Right hindlimb (tissue), 1 donor: ENCODE data around the gene MROH9.
"Not testable (repeated sequence)": the region's sequence is repeated elsewhere in the genome, so short reads cannot be mapped to it uniquely, and the experiment has no call there.

Experiments
- DNase-seq: peaks from one replicate; pipeline ENCODE4 v3.0.0-alpha.2; 2018

Gene MROH9

DNA sequence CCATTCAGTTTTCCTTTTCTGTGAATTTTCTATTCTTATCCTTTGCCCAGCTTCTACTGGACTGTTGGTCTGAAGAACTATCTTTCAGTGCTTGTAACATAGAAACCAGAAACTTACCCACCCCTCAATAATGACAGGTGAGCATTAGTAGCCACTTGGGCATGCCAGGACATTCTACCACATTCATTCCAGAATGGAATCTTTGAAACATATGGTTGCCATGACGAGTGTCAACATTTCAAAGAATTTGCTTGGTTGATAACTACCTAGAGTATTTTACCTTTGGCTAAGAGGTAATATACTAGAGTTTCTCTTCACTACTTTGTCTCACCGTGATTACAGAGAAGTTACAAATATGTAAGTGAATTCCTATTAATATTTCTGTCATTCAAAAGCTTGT lies at the start of gene MROH9:
Gene MROH9, plus strand, starts transcription at position 304 of the 400 bp plus-strand sequence. CDS start 10,023 bp downstream, outside the sequence.
- no peak for DNase-seq

GRCh38 chr1:170885551-170885950 lies 49.8 kb upstream of the MROH9 start:
- no peak for DNase-seq

DNA sequence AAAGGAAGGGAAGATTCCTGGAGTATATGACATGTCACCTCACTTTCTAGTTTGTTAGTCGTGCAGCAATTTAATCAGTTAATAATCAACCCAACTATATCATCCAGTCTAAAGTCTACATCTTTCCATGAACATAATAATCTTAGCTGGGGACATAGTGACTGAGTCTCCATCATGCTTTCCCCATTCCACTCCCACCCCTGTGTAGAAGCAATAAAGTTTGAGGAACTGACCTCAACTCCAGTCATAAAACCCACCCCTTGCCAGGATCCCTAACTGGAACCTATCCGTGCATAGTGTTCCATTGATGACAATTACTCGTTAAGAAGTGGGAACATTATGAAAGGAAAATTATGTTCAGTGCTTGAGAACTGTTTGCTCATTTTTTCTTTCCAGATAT lies 48.9 kb upstream of the MROH9 start:
- no peak for DNase-seq

DNA sequence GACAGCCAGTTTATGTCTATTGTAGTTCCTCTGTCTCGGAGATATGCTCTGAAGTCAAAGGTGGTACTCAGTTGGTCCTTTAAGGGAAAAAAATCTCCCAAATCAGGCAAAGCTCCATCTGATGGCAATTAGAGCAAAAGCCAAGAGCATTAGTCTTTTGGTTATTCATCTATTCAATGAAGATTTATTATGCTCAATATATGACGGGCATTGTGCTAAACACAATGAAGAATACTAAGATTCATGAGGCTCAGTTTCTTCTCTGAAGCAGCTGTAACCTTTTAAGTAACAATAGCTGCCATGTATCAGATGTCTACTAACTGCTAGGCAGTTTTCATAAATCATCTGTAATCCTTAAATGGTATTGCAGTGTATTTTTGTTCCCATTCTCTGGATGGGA lies 47.6 kb upstream of the MROH9 start:
- DNase-seq = no peak

DNA sequence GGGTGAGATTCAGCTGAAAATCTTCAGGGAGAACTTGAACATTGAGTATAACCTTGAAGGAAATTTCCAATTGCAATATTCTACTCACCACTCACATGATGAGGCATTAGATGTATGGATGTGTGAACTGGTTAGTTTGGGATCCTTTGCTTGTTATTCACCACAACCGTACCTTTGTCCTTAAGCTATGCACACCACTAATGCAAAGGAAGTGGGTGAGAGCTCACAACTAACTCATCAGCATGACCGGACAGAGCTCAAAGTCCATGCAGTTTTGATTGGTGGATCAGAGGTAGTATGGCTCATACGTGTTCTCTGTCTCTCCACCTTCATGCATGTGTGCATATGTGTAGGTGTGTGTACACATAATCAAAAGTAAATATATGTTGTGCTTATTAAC lies 43.5 kb upstream of the MROH9 start:
- no peak for DNase-seq

GRCh38 chr1:170893655-170894297 lies 41.6 kb upstream of the MROH9 start:
- no peak for DNase-seq

DNA sequence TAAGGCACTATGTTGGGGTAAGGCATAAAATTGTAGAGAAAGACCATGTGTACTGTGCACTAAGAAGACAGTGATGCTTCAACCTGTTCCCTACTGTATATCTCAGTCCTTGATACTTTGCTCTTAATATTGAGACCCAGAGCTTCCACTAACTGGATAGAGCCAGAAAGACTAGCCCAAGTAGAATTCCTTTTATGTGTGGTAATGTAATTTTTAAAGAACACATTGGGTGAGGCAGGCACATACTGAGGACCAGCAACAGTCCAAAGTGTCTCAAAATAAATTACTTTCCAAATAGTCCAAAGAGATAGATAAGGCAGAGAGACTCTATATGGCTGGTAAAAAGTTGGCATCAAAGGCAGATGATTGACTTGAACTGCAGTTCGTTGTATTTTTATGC lies 31.4 kb upstream of the MROH9 start:
- DNase-seq = no peak

- no peak for DNase-seq
Measured at GRCh38 chr1:170908942-170909341, 26.4 kb upstream of the MROH9 start.

DNA sequence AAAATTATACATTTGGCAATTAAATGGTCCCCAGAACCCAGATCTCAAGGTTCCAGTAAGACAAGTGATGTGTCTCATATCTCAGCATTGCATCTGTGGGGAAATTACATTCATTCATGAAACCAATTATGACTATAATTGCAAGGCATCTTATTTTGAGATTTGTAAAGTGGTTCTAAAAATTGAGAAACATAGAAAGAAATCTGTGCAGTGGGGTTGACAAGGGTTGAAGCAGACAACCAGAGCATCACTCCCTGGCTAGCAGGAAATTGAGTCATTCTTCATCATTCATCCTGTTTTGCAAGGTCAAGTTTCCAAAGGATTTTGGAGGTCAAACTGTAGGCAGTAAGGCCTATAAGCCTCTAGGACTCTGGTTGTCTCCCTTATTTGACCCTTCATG lies 25.1 kb upstream of the MROH9 start:
- no peak for DNase-seq

DNA sequence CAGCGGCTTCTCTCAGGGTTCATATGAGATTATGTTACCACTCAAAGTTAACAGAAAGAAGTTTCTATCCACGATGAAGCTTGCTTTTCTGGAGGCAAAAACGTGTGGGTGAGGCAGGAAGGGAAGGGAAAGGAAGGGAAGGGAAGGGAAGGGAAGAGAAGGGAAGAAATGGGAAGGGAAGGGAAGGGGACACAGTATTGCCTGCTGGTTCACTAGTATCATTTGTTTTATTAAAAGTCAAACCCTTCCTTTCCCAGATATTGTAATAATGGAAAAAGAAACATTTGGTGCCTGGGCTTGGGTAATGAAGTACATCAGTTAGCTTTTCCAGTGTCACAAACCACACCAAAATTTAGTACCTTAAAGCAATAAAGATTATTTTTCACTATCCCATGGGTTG lies 18.0 kb upstream of the MROH9 start:
- DNase-seq = no peak

DNA sequence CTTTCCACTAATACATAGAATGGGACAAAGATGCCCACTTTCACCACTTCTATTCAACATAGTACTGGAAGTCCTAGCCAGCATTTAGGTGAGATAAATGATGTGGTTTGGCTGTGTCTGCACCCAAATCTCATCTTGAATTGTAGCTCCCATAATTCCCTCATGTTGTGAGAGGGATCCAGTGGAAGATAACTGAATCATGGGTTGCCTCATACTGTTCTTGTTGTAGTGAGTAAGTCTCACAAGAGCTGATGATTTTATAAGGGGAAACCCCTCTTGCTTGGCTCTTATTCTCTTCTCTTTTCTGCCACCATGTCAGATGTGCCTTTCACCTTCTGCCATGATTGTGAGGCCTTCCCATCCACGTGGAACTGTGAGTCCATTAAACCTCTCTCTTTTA lies 10.7 kb upstream of the MROH9 start:
- DNase-seq = not testable (repeated sequence)

DNA sequence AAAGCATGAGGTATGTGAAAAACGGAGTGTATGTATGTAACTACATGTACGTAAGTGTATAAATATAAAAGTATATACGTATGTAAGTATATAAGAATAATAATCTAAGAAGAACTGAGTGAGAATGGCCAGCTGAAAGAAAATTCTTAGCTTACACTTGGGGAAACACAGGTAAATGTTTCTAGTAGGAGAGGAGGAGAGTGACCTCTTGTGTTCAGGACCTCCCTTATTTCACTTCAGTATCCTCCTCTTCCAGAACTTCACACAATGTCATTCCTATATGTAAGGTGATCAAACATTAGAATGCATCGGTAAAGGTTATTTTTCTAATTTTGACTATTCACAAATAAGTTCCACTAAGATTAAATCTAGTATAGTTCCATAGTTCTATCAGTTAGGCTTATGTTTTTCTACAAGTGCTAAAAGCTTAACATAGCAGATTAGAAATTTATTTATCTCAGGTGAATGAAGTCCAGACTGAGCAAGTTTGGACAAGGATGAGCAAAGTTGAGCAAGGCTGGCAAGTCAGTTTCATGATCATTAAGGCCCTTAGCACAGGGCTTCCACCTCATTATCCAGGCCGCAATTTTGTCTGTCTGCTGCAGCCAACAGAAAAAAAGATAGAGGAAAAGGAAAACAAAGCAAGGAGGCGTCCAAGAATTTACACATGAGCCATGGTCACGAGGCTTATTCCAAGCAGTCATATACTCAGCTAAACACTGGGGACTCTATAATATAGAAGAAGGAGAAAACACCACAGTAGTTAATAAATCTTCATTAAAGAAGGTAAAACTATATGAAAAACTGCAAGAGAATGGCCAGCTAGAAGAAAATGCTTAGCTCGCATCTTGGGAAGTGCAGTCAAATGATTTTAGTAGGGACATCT lies 7.1 kb upstream of the MROH9 start:
- no peak for DNase-seq

DNA sequence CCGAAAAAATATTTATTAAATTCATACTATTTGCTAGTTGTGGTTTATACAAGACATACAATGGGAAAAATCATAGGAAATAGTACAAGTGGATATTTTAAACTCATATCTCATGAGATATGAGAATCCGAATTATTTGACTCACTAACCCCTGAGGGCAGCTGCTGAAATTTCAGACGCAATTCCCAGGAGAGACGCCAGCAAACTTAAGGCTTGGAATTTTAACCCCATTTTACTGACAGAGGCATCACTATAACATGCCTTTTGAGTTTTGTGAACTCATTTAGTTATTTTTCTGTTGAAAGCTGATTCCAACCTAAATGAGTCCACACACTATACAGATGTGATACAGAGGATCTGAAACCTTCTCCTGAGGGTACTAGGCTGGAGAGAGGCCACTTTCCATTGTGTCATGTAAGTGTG lies 5.9 kb upstream of the MROH9 start:
- DNase-seq = peak; percentile 50

DNA sequence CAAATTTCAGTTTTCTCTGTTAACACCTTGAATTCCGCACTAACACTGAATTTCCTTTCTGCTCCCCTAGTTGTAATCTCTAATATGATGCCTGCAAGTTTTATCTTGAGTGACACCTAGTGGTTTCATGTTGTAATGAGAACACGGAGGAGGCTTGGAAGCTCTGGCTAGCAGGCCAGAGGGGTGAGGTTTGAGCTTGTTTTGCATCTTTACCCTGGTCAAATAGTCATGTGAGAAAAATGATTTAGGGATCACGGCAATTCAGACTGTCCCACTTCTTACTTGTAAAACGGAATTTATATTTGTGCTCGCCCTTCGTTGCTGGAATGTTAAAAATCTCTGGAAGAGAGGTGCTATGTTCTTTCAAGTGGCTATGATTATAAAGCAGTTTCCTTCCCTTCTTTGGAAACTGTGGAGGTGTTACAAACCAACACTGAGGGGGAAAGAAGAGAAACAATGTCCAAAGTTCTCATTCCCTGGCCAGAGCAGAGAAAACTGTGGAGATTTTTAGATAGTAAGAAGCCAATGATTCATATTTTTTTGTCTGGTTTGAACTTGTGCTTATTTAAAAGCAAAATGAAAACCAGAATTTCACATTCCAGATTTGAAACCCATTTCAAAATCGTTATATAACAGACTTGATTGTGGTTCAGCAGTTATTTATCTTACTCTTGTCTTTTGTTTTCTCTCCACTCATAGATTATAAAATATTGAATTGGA lies 5.3 kb upstream of the MROH9 start:
- no peak for DNase-seq

GRCh38 chr1:170931650-170932049 lies 3.7 kb upstream of the MROH9 start:
- no peak for DNase-seq

DNA sequence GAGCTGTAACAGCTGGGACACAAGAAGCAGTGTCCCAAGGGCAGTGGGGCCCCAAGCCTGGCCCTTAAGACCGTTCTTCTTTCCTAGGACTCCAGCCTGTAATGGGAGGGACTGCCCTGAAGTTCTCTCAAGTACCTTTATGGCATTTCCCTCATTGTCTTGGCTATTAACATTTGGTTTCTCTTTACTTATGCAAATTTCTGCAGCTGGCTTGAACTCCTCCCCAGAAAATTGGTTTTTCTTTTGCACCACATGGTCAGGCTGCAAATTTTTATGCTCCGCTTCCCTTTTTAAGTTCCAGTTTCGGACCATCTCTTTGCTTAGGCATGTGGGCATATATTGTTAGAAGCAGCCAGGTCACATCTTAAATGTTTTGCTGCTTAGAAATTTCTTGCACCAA lies 3.1 kb upstream of the MROH9 start:
- DNase-seq = no peak

- DNase-seq = no peak
Measured at GRCh38 chr1:170938281-170938680, 2.9 kb downstream of the MROH9 start.

- DNase-seq = no peak
Measured at GRCh38 chr1:170939476-170939875, 4.1 kb downstream of the MROH9 start.

GRCh38 chr1:170951744-170952143 lies 16.4 kb downstream of the MROH9 start:
- not testable (repeated sequence) for DNase-seq

DNA sequence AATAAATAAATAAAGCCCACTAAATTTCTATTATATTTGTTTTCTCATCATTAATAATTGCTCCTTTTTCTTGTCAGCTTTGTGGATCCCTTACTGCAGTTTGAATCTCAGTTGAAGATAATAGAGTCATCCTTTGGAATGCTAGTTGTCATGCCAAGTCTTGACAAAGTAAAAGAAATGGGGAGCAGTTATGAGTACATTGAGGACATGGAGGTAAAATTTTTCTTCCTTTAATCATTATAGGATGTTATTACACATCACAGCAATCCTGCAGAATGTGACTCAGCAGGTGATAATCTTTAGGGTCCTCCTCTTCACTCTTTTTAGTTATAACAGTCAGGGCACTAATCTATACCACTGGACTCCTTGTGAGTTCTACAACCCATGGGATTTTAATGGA lies 24.1 kb downstream of the MROH9 start:
- no peak for DNase-seq

DNA sequence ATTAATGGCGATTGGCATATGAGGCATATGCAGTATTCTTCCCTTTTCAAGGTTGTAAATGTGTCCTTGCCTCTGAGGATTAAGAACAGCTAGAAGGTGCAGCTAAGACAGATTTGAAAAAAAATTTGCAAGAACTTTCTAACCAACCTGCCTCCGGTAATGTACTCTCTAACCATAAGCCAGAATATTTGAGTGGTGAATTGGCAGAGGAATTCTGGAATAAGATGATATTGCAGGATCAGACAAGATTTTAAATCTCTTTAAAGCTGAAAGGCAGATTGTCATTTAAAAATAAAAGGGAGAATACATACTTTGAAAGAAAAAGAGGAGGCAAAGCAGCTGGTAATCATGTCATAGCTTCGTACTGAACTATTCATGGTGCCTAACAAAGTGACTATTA lies 29.2 kb downstream of the MROH9 start:
- no peak for DNase-seq

- peak; percentile 23 for DNase-seq
Measured at GRCh38 chr1:170967042-170967910, 31.9 kb downstream of the MROH9 start.

DNA sequence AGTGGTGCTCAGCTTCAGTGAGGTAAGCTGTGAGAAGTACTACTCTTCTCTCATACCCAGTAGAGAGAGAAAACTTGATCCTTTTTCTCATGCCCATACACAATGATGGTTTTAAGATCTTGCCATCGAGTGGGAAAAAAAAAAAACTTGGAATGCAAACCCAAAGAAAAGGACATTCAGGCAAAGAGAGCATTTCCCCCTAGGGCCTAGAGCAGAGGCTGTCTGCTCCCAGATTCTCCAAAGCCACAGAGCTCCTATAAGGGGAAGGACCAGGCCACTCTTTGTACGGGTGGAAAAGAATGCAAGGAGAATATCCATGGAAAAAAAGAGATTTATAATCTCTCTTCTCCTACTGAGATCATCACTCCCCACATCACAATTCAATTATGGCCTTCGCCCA lies 34.9 kb downstream of the MROH9 start:
- no peak for DNase-seq
